GM12878 (cell line): ENCODE measurements around the gene APOC1. TPM values are rescaled to one million over a fixed set of nuclear protein-coding genes. Genes with fewer than 3 reads are reported as not detected.
A peak's percentile ranks its signal among the peaks of the same experiment; 100 is the strongest.

Experiments used
- BCL3 ChIP-seq: IDR thresholded peaks from 2 replicates; pipeline ENCODE4 v1.6.1; 2011; ENCODE audit warnings: borderline replicate concordance, low read depth, mild to moderate bottlenecking, moderate library complexity, low read length; ENCODE audit not compliant: insufficient read depth, poor library complexity, severe bottlenecking
- BRCA1 ChIP-seq: IDR thresholded peaks from 2 replicates; pipeline ENCODE4 v1.6.1; 2011; ENCODE audit warnings: low read depth, low read length, improper control_type of control experiment
- CBX3 ChIP-seq: fragments of 200-600 bp; sonication (generic); IDR thresholded peaks from 2 replicates; pipeline ENCODE4 v1.6.1; 2016; ENCODE audit warnings: low read depth, borderline replicate concordance
- EED ChIP-seq: sonication (generic); IDR thresholded peaks from 2 replicates; pipeline ENCODE4 v1.6.1; 2016; ENCODE audit warnings: antibody characterized with exemption, low read depth
- EP300 ChIP-seq, 2 experiments: fragments of 150-350 bp in 1 of 2; IDR thresholded peaks; 2 replicates each; pipeline ENCODE4 v1.6.1; 2011 to 2012; ENCODE audit warnings: low read depth in 2 of 2, low read length in 2 of 2, borderline replicate concordance in 1 of 2, improper control_type of control experiment in 1 of 2, inconsistent platforms in 1 of 2; ENCODE audit not compliant: control insufficient read depth in 1 of 2
- ESRRA ChIP-seq: IDR thresholded peaks from 2 replicates; pipeline ENCODE4 v1.6.1; 2012; ENCODE audit warnings: mild to moderate bottlenecking, low read length, improper control_type of control experiment
- EZH2 ChIP-seq: IDR thresholded peaks from 2 replicates; pipeline ENCODE4 v1.6.1; 2012; ENCODE audit warnings: low read depth, mild to moderate bottlenecking, control low read depth, inconsistent platforms, low read length, borderline replicate concordance; ENCODE audit not compliant: control insufficient read depth
- FOXK2 ChIP-seq: fragments of 450-650 bp; IDR thresholded peaks from 2 replicates; pipeline ENCODE4 v1.6.1; 2017; ENCODE audit warnings: mild to moderate bottlenecking, moderate library complexity
- IRF3 ChIP-seq: fragments of 450-650 bp; IDR thresholded peaks from 2 replicates; pipeline ENCODE4 v1.6.1; 2014; ENCODE audit warnings: mild to moderate bottlenecking
- JUNB ChIP-seq: IDR thresholded peaks from 2 replicates; pipeline ENCODE4 v1.6.1; 2016; ENCODE audit warnings: antibody characterized with exemption, mild to moderate bottlenecking
- MTA2 ChIP-seq: fragments of 450-650 bp; IDR thresholded peaks from 2 replicates; pipeline ENCODE4 v1.6.1; 2016; ENCODE audit warnings: low read depth, mild to moderate bottlenecking, moderate library complexity
- MYC ChIP-seq: IDR thresholded peaks from 2 replicates; pipeline ENCODE4 v1.6.1; 2011; ENCODE audit warnings: mild to moderate bottlenecking, low read length, moderate library complexity, inconsistent platforms; ENCODE audit not compliant: insufficient read depth, insufficient replicate concordance, insufficient read length, severe bottlenecking
- NBN ChIP-seq: fragments of 450-650 bp; IDR thresholded peaks from 2 replicates; pipeline ENCODE4 v1.6.1; 2016
- NFYB ChIP-seq: IDR thresholded peaks from 2 replicates; pipeline ENCODE4 v1.6.1; 2011; ENCODE audit warnings: low read depth, mild to moderate bottlenecking, low read length, improper control_type of control experiment, moderate library complexity; ENCODE audit not compliant: insufficient read depth
- NR2C1 ChIP-seq: fragments of 450-650 bp; IDR thresholded peaks from 2 replicates; pipeline ENCODE4 v1.6.1; 2017; ENCODE audit warnings: antibody characterized with exemption, mild to moderate bottlenecking, moderate library complexity
- NR2C2 ChIP-seq: IDR thresholded peaks from 2 replicates; pipeline ENCODE4 v1.6.1; 2011; ENCODE audit warnings: borderline replicate concordance, low read depth; ENCODE audit not compliant: control insufficient read depth, insufficient read length
- NR2F1 ChIP-seq: fragments of 450-650 bp; conservative IDR thresholded peaks from 2 replicates; pipeline ENCODE4 v1.6.1; 2017; ENCODE audit warnings: mild to moderate bottlenecking
- NRF1 ChIP-seq: conservative IDR thresholded peaks from 2 replicates; pipeline ENCODE4 v1.6.1; 2011; ENCODE audit warnings: mild to moderate bottlenecking, low read depth, low read length, improper control_type of control experiment
- POLR2A ChIP-seq: IDR thresholded peaks from 2 replicates; pipeline ENCODE4 v1.6.1; 2011; ENCODE audit warnings: low read depth, mild to moderate bottlenecking, low read length
- RAD21 ChIP-seq: IDR thresholded peaks from 2 replicates; pipeline ENCODE4 v1.6.1; 2011; ENCODE audit warnings: mild to moderate bottlenecking, low read depth, low read length, moderate library complexity; ENCODE audit not compliant: insufficient read depth
- SKIL ChIP-seq: fragments of 450-650 bp; IDR thresholded peaks from 2 replicates; pipeline ENCODE4 v1.6.1; 2017; ENCODE audit warnings: mild to moderate bottlenecking, low read depth, inconsistent platforms; ENCODE audit not compliant: poor library complexity, severe bottlenecking
- SMAD1 ChIP-seq: fragments of 450-650 bp; IDR thresholded peaks from 2 replicates; pipeline ENCODE4 v1.6.1; 2018; ENCODE audit warnings: mild to moderate bottlenecking, low read depth; ENCODE audit not compliant: partially characterized antibody
- STAT3 ChIP-seq: IDR thresholded peaks from 2 replicates; pipeline ENCODE4 v1.6.1; 2011; ENCODE audit warnings: low read depth, low read length, improper control_type of control experiment
- TBL1XR1 ChIP-seq: IDR thresholded peaks from 2 replicates; pipeline ENCODE4 v1.6.1; 2012; ENCODE audit warnings: low read depth, low read length, improper control_type of control experiment
- USF2 ChIP-seq: IDR thresholded peaks from 2 replicates; pipeline ENCODE4 v1.6.1; 2011; ENCODE audit warnings: low read depth, low read length, improper control_type of control experiment, borderline replicate concordance
- YY1 ChIP-seq: IDR thresholded peaks from 2 replicates; pipeline ENCODE4 v1.6.1; 2011; ENCODE audit warnings: low read depth, mild to moderate bottlenecking, low read length
- polyA plus RNA-seq, 11 experiments: library from polyadenylated mRNA; depleted of rRNA in 4 of 11; unstranded in 6 of 11; stranded (reverse) in 5 of 11; fragments of >200 nt; fragmentation: Nextera tagmentation in 4 of 11; fragmentation: Illumina TruSeq in 1 of 11; extraction: Ambion mirVana in 4 of 11; extraction: Trizol in 1 of 11; gene quantifications; 1 replicate in 1 of 11; 2 replicates in 10 of 11; pipeline versions ENCODE4 v1.2.1 to v1.2.3, GENCODE V29; 2011 to 2016; ENCODE audit warnings: inconsistent platforms in 2 of 11, missing spikeins in 2 of 11, low read depth in 1 of 11
- total RNA-seq, 4 experiments: library from RNA; depleted of rRNA in 3 of 4; stranded (reverse); fragments of >200 nt in 3 of 4; fragmentation: Illumina TruSeq in 1 of 4; extraction: Trizol in 1 of 4; gene quantifications; 2 replicates each; pipeline versions ENCODE4 v1.2.1 to v1.2.3, GENCODE V29; 2013 to 2021

APOC1 gene
- total and polyA plus RNA-seq, 10 of the 15 experiments (the other 5 are each of a cell fraction or from before 2014, with no cell fraction given), result 0.73 to 4.0 (median 2.6) TPM

- TF ChIP-seq SKIL, result peak; percentile 11
- peak; percentile 100 for TF ChIP-seq NR2F1
- TF ChIP-seq NR2C2, result peak; percentile 68
- TF ChIP-seq BRCA1, result no peak
- TF ChIP-seq BCL3, result no peak
- TF ChIP-seq NBN, result peak; percentile 97
- TF ChIP-seq IRF3, result peak; percentile 85
- no peak for TF ChIP-seq MYC
- TF ChIP-seq YY1, result peak; percentile 50; the same call in 1 of the 2 replicates
- no peak for TF ChIP-seq USF2
- peak; percentile 23; the same call in 1 of the 2 replicates for TF ChIP-seq NRF1
- no peak for TF ChIP-seq TBL1XR1
- TF ChIP-seq NFYB, result no peak; the same call in 1 of the 2 replicates
- no peak for TF ChIP-seq RAD21
- TF ChIP-seq EP300 (IDR thresholded peaks at IDR 0.05; ENCODE audit: borderline replicate concordance in 1 of 2, control insufficient read depth in 1 of 2, low read depth in 2 of 2, low read length in 2 of 2), result peak; percentile 8 to 39; a peak in 1 of 4 replicates
- TF ChIP-seq POLR2A, result peak; percentile 72
- TF ChIP-seq NR2C1, result peak; percentile 97
- no peak; the same call in 1 of the 2 replicates for TF ChIP-seq JUNB
- no peak for TF ChIP-seq EED
- peak; percentile 38; the same call in 1 of the 2 replicates for TF ChIP-seq FOXK2
- TF ChIP-seq CBX3, result no peak
- TF ChIP-seq STAT3, result no peak
- TF ChIP-seq MTA2, result peak; percentile 78
- no peak for TF ChIP-seq SMAD1
- TF ChIP-seq EZH2, result no peak
- peak; percentile 29; the same call in 1 of the 2 replicates for TF ChIP-seq ESRRA
Observed at GRCh38 chr19:44890366-44891015, 23.9 kb upstream of the APOC1 start (continued).
